SK-N-MC (cell line): ENCODE data around the gene KLHL29.

Experiments used
- DNase-seq: peaks from one replicate; pipeline ENCODE4 v3.0.0-alpha.2; 2011; ENCODE audit warnings: low read depth, low spot score
- H3K27ac ChIP-seq: fragments of 200-600 bp; sonication (generic); 2 replicates; pipeline ENCODE4 v1.5.1; 2016; ENCODE audit warnings: mixed run types
- H3K36me3 ChIP-seq: fragments of 200-600 bp; sonication (generic); 2 replicates; pipeline ENCODE4 v1.6.1; 2017; ENCODE audit warnings: antibody characterized with exemption, low read length, mixed read lengths; ENCODE audit not compliant: insufficient read depth
- H3K4me3 ChIP-seq: fragments of 200-600 bp; sonication (generic); 2 replicates; pipeline ENCODE4 v1.5.1; 2016
- H3K9ac ChIP-seq: fragments of 200-600 bp; sonication (generic); 2 replicates; pipeline ENCODE4 v1.8.0; 2017; ENCODE audit warnings: mixed run types, mixed read lengths; ENCODE audit not compliant: insufficient read length
- H3K9me3 ChIP-seq: fragments of 200-600 bp; sonication (generic); 2 replicates; pipeline ENCODE4 v1.6.1; 2017; ENCODE audit warnings: low read depth, mild to moderate bottlenecking, antibody characterized with exemption, low read length, moderate library complexity, mixed read lengths
- EZH2 ChIP-seq: fragments of 200-600 bp; sonication (generic); IDR thresholded peaks from one replicate; pipeline ENCODE4 v1.6.1; 2017; ENCODE audit warnings: antibody characterized with exemption
- FOXP2 ChIP-seq: optimal IDR thresholded peaks from 2 replicates; pipeline ENCODE3; 2011; ENCODE audit warnings: mild to moderate bottlenecking, moderate library complexity; ENCODE audit not compliant: insufficient read depth; ENCODE audit errors: extremely low read length, control extremely low read depth
- POLR2AphosphoS5 ChIP-seq: IDR thresholded peaks from 2 replicates; pipeline ENCODE4 v1.6.1; 2012; ENCODE audit warnings: mild to moderate bottlenecking, low read depth, low read length, borderline replicate concordance

The KLHL29 gene

GRCh38 chr2:23565814-23566213, 180.8 kb downstream of the KLHL29 start:
- H3K27ac ChIP-seq, result no peak overlapping the region
- H3K4me3 ChIP-seq, result no peak overlapping the region
- no peaks in the 10 kb centered on the region for H3K36me3 ChIP-seq
- no peak for TF ChIP-seq FOXP2
- TF ChIP-seq EZH2, result no peak
- TF ChIP-seq POLR2AphosphoS5, result no peak
- H3K9me3 ChIP-seq, result no peaks in the 10 kb centered on the region
- no peak for DNase-seq
- H3K9ac ChIP-seq, result no peak overlapping the region

- no peak overlapping the region for H3K27ac ChIP-seq
- DNase-seq, result no peak
- no peak overlapping the region for H3K9ac ChIP-seq
- H3K9me3 ChIP-seq, result no peaks in the 10 kb centered on the region
- no peak for TF ChIP-seq FOXP2
- H3K4me3 ChIP-seq, result no peak overlapping the region
- H3K36me3 ChIP-seq, result no peaks in the 10 kb centered on the region
Measured at GRCh38 chr2:23566241-23567142, 181.5 kb downstream of the KLHL29 start.

GRCh38 chr2:23567161-23567756, 182.3 kb downstream of the KLHL29 start:
- no peak for TF ChIP-seq FOXP2
- TF ChIP-seq EZH2, result no peak
- TF ChIP-seq POLR2AphosphoS5, result no peak
- no peak for DNase-seq
- Histone ChIP-seq H3K9me3 (no peaks in the 10 kb centered on the region), H3K4me3 (no peak overlapping the region), H3K9ac (no peak overlapping the region), H3K27ac (no peak overlapping the region), H3K36me3 (no peaks in the 10 kb centered on the region)

- Histone ChIP-seq H3K9me3 (no peaks in the 10 kb centered on the region), H3K27ac (no peak overlapping the region), H3K9ac (no peak overlapping the region), H3K4me3 (no peak overlapping the region), H3K36me3 (no peaks in the 10 kb centered on the region)
- TF ChIP-seq EZH2 (no peak), FOXP2 (no peak), POLR2AphosphoS5 (no peak)
- no peak for DNase-seq
Measured at GRCh38 chr2:23568211-23568610, 183.2 kb downstream of the KLHL29 start.

- DNase-seq, result no peak
- no peak overlapping the region for H3K27ac ChIP-seq
- no peaks in the 10 kb centered on the region for H3K36me3 ChIP-seq
- TF ChIP-seq FOXP2 (no peak), POLR2AphosphoS5 (no peak), EZH2 (no peak)
- no peaks in the 10 kb centered on the region for H3K9me3 ChIP-seq
- H3K9ac ChIP-seq, result no peak overlapping the region
- H3K4me3 ChIP-seq, result no peak overlapping the region
Measured at GRCh38 chr2:23568626-23569190, 183.7 kb downstream of the KLHL29 start.

- H3K36me3 ChIP-seq, result no peaks in the 10 kb centered on the region
- no peaks in the 10 kb centered on the region for H3K9me3 ChIP-seq
- no peak for DNase-seq
- no peak overlapping the region for H3K4me3 ChIP-seq
- no peak for TF ChIP-seq FOXP2
- TF ChIP-seq EZH2, result no peak
- no peak for TF ChIP-seq POLR2AphosphoS5
- no peak overlapping the region for H3K27ac ChIP-seq
- no peak overlapping the region for H3K9ac ChIP-seq
Measured at GRCh38 chr2:23569761-23570365, 184.9 kb downstream of the KLHL29 start.

- H3K36me3 ChIP-seq, result no peaks in the 10 kb centered on the region
- DNase-seq, result no peak
- no peak overlapping the region for H3K9ac ChIP-seq
- no peak overlapping the region for H3K4me3 ChIP-seq
- no peak for TF ChIP-seq FOXP2
- TF ChIP-seq EZH2, result no peak
- TF ChIP-seq POLR2AphosphoS5, result no peak
- no peaks in the 10 kb centered on the region for H3K9me3 ChIP-seq
- H3K27ac ChIP-seq, result no peak overlapping the region
Measured at GRCh38 chr2:23571085-23571484, 186.1 kb downstream of the KLHL29 start.

GRCh38 chr2:23571527-23572282, 186.7 kb downstream of the KLHL29 start:
- H3K9me3 ChIP-seq, result no peaks in the 10 kb centered on the region
- no peak overlapping the region for H3K4me3 ChIP-seq
- DNase-seq, result no peak
- H3K9ac ChIP-seq, result no peak overlapping the region
- no peak overlapping the region for H3K27ac ChIP-seq
- TF ChIP-seq FOXP2, result no peak
- no peak for TF ChIP-seq EZH2
- TF ChIP-seq POLR2AphosphoS5, result no peak
- H3K36me3 ChIP-seq, result no peaks in the 10 kb centered on the region
